PC-3 (cell line): ENCODE measurements around the gene ROR1. TPM values are rescaled to one million over a fixed set of nuclear protein-coding genes. Genes with fewer than 3 reads are reported as not detected.

Experiments
- ATAC-seq: fragments of 200-7000 bp; cut with Tn5 transposase; 2 replicates; pipeline ENCODE4 v1.9.1; 2020; ENCODE audit warnings: mild to moderate bottlenecking, moderate library complexity
- BruUV-seq: library from RNA; stranded (reverse); fragments of 400-500 nt; replicated peaks from 2 replicates; lab custom pipeline; 2021; lab: Mats Ljungman, UMichigan
- CTCF ChIA-PET: fragments of 300-600 bp; sonication (Branson Sonifier 250); formaldehyde crosslinking; loops from one replicate; lab custom pipeline; 2022; ENCODE audit warnings: antibody characterized with exemption; lab: Charles Lee
- POLR2A ChIA-PET: fragments of 300-600 bp; sonication (Branson Sonifier 250); formaldehyde crosslinking; loops from one replicate; lab custom pipeline; 2022; ENCODE audit warnings: antibody characterized with exemption; ENCODE audit not compliant: unreplicated experiment; lab: Charles Lee
- DNase-seq: peaks from one replicate; pipeline ENCODE4 v3.0.0-alpha.2; 2015
- H2AFZ ChIP-seq: fragments of 300-600 bp; sonication (generic); 2 replicates; pipeline ENCODE4 v1.6.0; 2016; ENCODE audit warnings: antibody characterized with exemption, low read length
- H3F3A ChIP-seq: fragments of 300-600 bp; sonication (generic); one replicate; pipeline ENCODE4 v1.6.0; 2017; ENCODE audit warnings: antibody characterized with exemption, low read length, control low read depth, mild to moderate bottlenecking; ENCODE audit not compliant: unreplicated experiment
- H3K27ac ChIP-seq: fragments of 300-600 bp; sonication (generic); 2 replicates; pipeline ENCODE4 v1.5.1; 2016; ENCODE audit warnings: mild to moderate bottlenecking, low read length
- H3K27me3 ChIP-seq: fragments of 300-600 bp; sonication (generic); 2 replicates; pipeline ENCODE4 v1.6.1; 2016; ENCODE audit warnings: low read length, mixed read lengths
- H3K36me3 ChIP-seq: fragments of 300-600 bp; sonication (generic); 2 replicates; pipeline ENCODE4 v1.6.1; 2016; ENCODE audit warnings: low read depth, mixed run types, low read length, mixed read lengths
- H3K4me1 ChIP-seq: fragments of 300-600 bp; sonication (generic); 2 replicates; pipeline ENCODE4 v1.5.1; 2016; ENCODE audit warnings: low read length; ENCODE audit not compliant: insufficient read depth
- H3K4me2 ChIP-seq: fragments of 300-600 bp; sonication (generic); 2 replicates; pipeline ENCODE4 v1.6.0; 2016; ENCODE audit warnings: low read length
- H3K4me3 ChIP-seq: fragments of 300-600 bp; sonication (generic); 2 replicates; pipeline ENCODE4 v1.5.1; 2016; ENCODE audit warnings: mild to moderate bottlenecking, low read length, mixed read lengths
- H3K79me2 ChIP-seq: fragments of 300-600 bp; sonication (generic); 2 replicates; pipeline ENCODE4 v1.6.1; 2017; ENCODE audit warnings: low read length, mixed read lengths
- H3K9ac ChIP-seq: fragments of 300-600 bp; sonication (generic); 2 replicates; pipeline ENCODE4 v1.6.0; 2016; ENCODE audit warnings: mild to moderate bottlenecking, low read length
- H3K9me2 ChIP-seq: fragments of 300-600 bp; sonication (generic); replicated peaks from 2 replicates; pipeline ENCODE4 v1.6.1; 2016; ENCODE audit warnings: mixed run types, low read length, mixed read lengths
- H3K9me3 ChIP-seq: fragments of 300-600 bp; sonication (generic); 2 replicates; pipeline ENCODE4 v1.6.1; 2016; ENCODE audit warnings: low read length, mixed read lengths
- H4K20me1 ChIP-seq: fragments of 300-600 bp; sonication (generic); 2 replicates; pipeline ENCODE4 v1.6.1; 2016; ENCODE audit warnings: low read length, mixed read lengths
- CTCF ChIP-seq: fragments of 300-600 bp; sonication (generic); conservative IDR thresholded peaks from 2 replicates; pipeline ENCODE4 v1.5.1; 2017; ENCODE audit warnings: antibody characterized with exemption, low read depth, mild to moderate bottlenecking, low read length
- EZH2 ChIP-seq: fragments of 300-600 bp; sonication (generic); IDR thresholded peaks from one replicate; pipeline ENCODE4 v1.6.1; 2017; ENCODE audit warnings: antibody characterized with exemption, mild to moderate bottlenecking, low read length; ENCODE audit not compliant: unreplicated experiment
- EZH2phosphoT487 ChIP-seq: fragments of 300-600 bp; sonication (generic); IDR thresholded peaks from 2 replicates; pipeline ENCODE4 v1.6.1; 2018; ENCODE audit warnings: mild to moderate bottlenecking, antibody characterized with exemption, low read length, borderline replicate concordance
- intact Hi-C: fragments of 100-400 bp; cut with micrococcal nuclease; formaldehyde crosslinking; loops from 2 replicates; pipeline ENCODE4 v1.9.0; 2023
- total RNA-seq: library from RNA; depleted of rRNA; stranded (reverse); fragments of >200 nt; gene quantifications from 2 replicates; pipeline ENCODE4 v1.2.3, GENCODE V29; 2014

Gene ROR1
- total RNA-seq, 1 experiment from 2014 or later: 16.5 TPM

DNA sequence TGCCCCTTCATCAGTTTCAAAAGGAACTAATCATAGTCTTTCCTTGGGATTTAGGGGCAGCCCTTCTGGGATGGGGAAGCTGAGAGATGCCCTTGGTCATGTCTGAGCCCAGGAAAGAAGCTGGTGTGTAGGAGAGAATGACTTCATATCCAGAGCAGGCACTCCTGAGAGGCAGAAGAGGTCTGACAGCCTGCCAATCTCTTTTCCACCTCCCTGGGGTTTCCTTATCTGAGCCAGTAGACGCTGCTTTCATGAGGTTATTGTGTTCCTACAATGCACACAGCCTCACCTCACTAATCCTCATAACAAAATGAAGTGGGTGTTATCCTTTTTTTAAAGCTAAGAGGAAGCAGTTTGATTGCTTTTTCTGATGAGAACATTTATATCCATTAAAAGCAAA is 14.1 kb downstream of the ROR1 start:
- ChIA-PET POLR2A (no interaction called here), CTCF (no interaction called here)
- TF ChIP-seq EZH2phosphoT487 (no peak), CTCF (no peak), EZH2 (no peak)
- BruUV-seq: no TSS peak
- Histone ChIP-seq H4K20me1 (peaks cover 23% of the 10 kb centered on the region; the same call in 1 of the 2 replicates), H3K4me3 (no peak overlapping the region), H3K9ac (no peak overlapping the region), H3K27me3 (no peaks in the 10 kb centered on the region), H3K4me2 (no peak overlapping the region), H3K9me3 (no peaks in the 10 kb centered on the region), H2AFZ (no peak overlapping the region), H3K27ac (no peak overlapping the region), H3K9me2 (no peaks in the 10 kb centered on the region), H3K4me1 (peaks cover 17% of the 10 kb centered on the region; the same call in 1 of the 2 replicates), H3F3A (no peaks in the 10 kb centered on the region), H3K79me2 (peaks cover 31% of the 10 kb centered on the region), H3K36me3 (no peaks in the 10 kb centered on the region)
- ATAC-seq (no peak), DNase-seq (no peak)
- intact Hi-C loops: no loop called here

- H3K4me1 ChIP-seq: peaks cover 17% of the 10 kb centered on the region; the same call in 1 of the 2 replicates
- ChIA-PET POLR2A (no interaction called here), CTCF (no interaction called here)
- no TSS peak for BruUV-seq
- H2AFZ ChIP-seq: no peak overlapping the region
- no peak overlapping the region for H3K27ac ChIP-seq
- no peaks in the 10 kb centered on the region for H3K27me3 ChIP-seq
- H3K9ac ChIP-seq: no peak overlapping the region
- no peak for TF ChIP-seq EZH2
- no peak for TF ChIP-seq CTCF
- TF ChIP-seq EZH2phosphoT487: no peak
- ATAC-seq (no peak), DNase-seq (peak; percentile 24)
- no peaks in the 10 kb centered on the region for H3K9me2 ChIP-seq
- peaks cover 13% of the 10 kb centered on the region; the same call in 1 of the 2 replicates for H4K20me1 ChIP-seq
- H3K4me2 ChIP-seq: no peak overlapping the region
- H3K4me3 ChIP-seq: no peak overlapping the region
- peaks cover 16% of the 10 kb centered on the region; the same call in 1 of the 2 replicates for H3K79me2 ChIP-seq
- no peaks in the 10 kb centered on the region for H3K9me3 ChIP-seq
- intact Hi-C loops: no loop called here
- H3K36me3 ChIP-seq: no peaks in the 10 kb centered on the region
- H3F3A ChIP-seq: no peaks in the 10 kb centered on the region
Measured at GRCh38 chr1:63789856-63790605, 16.2 kb downstream of the ROR1 start.

- H3K4me1 ChIP-seq: peaks cover 17% of the 10 kb centered on the region; the same call in 1 of the 2 replicates
- H3K4me3 ChIP-seq: no peak overlapping the region
- no peak overlapping the region for H3K4me2 ChIP-seq
- CTCF ChIA-PET: no interaction called here
- H3K27me3 ChIP-seq: no peaks in the 10 kb centered on the region
- TF ChIP-seq EZH2 (no peak), EZH2phosphoT487 (no peak), CTCF (no peak)
- H3K36me3 ChIP-seq: no peaks in the 10 kb centered on the region
- peaks cover 14% of the 10 kb centered on the region; the same call in 1 of the 2 replicates for H3K79me2 ChIP-seq
- no peak overlapping the region for H3K9ac ChIP-seq
- ATAC-seq (peak; percentile 89), DNase-seq (peak; percentile 61)
- H2AFZ ChIP-seq: no peak overlapping the region
- H3K9me2 ChIP-seq: no peaks in the 10 kb centered on the region
- no peaks in the 10 kb centered on the region for H3F3A ChIP-seq
- no TSS peak for BruUV-seq
- POLR2A ChIA-PET: no interaction called here
- H3K27ac ChIP-seq: no peak overlapping the region
- no peaks in the 10 kb centered on the region for H3K9me3 ChIP-seq
- H4K20me1 ChIP-seq: peaks cover 12% of the 10 kb centered on the region; the same call in 1 of the 2 replicates
- intact Hi-C loops: no loop called here
Measured at GRCh38 chr1:63790989-63791388, 17.2 kb downstream of the ROR1 start.
